Neuronal stem cell (in vitro differentiated cells): ENCODE results near the gene HOXD10.

Experiments
- DNase-seq: peaks from one replicate; pipeline ENCODE4 v3.0.0-alpha.2; 2013; ENCODE audit warnings: low spot score
- H2AFZ ChIP-seq: one replicate; pipeline ENCODE4 v1.6.1; 2013; ENCODE audit warnings: mild to moderate bottlenecking, low read length, inconsistent platforms
- H2AK5ac ChIP-seq: 2 replicates; pipeline ENCODE4 v1.6.1; 2013; ENCODE audit warnings: low read depth, mild to moderate bottlenecking, inconsistent platforms, low read length, moderate library complexity, mixed read lengths
- H2BK120ac ChIP-seq: 2 replicates; pipeline ENCODE4 v1.6.1; 2013; ENCODE audit warnings: low read depth, mild to moderate bottlenecking, inconsistent platforms, low read length, moderate library complexity, mixed read lengths
- H2BK12ac ChIP-seq: one replicate; pipeline ENCODE4 v1.6.1; 2013; ENCODE audit warnings: low read length, inconsistent platforms
- H2BK15ac ChIP-seq: 2 replicates; pipeline ENCODE4 v1.6.1; 2013; ENCODE audit warnings: mild to moderate bottlenecking, low read length, inconsistent platforms, mixed read lengths
- H2BK5ac ChIP-seq: one replicate; pipeline ENCODE4 v1.6.1; 2013; ENCODE audit warnings: inconsistent platforms, mild to moderate bottlenecking, low read length, moderate library complexity
- H3K14ac ChIP-seq: one replicate; pipeline ENCODE4 v1.6.1; 2013; ENCODE audit warnings: low read length, inconsistent platforms
- H3K18ac ChIP-seq: 2 replicates; pipeline ENCODE4 v1.6.1; 2013; ENCODE audit warnings: low read length, inconsistent platforms
- H3K23ac ChIP-seq: 2 replicates; pipeline ENCODE4 v1.6.1; 2013; ENCODE audit warnings: low read depth, mild to moderate bottlenecking, mixed read lengths, low read length, inconsistent platforms; ENCODE audit not compliant: poor library complexity
- H3K27ac ChIP-seq: replicated peaks from 3 replicates; pipeline ENCODE4 v1.5.1; 2013; ENCODE audit warnings: low read length, inconsistent platforms
- H3K27me3 ChIP-seq, 3 experiments: 2 replicates each; pipeline ENCODE4 v1.6.1; 2013; ENCODE audit warnings: low read length in 3 of 3, mild to moderate bottlenecking in 2 of 3, inconsistent platforms in 1 of 3, low read depth in 1 of 3, mixed read lengths in 1 of 3, moderate library complexity in 1 of 3; ENCODE audit not compliant: control insufficient read depth in 3 of 3, insufficient read depth in 3 of 3
- H3K36me3 ChIP-seq, 2 donors: replicated peaks in 1 of 2; 2 replicates each; pipeline ENCODE4 v1.6.1; 2013; ENCODE audit warnings: low read length in 2 of 2; ENCODE audit not compliant: control insufficient read depth in 2 of 2, insufficient read depth in 2 of 2
- H3K4ac ChIP-seq: 2 replicates; pipeline ENCODE4 v1.6.1; 2013; ENCODE audit warnings: inconsistent platforms, mild to moderate bottlenecking, low read length, moderate library complexity
- H3K4me1 ChIP-seq, 2 donors: 1 replicate in 1 of 2; 2 replicates in 1 of 2; pipeline ENCODE4 v1.6.1; 2013; ENCODE audit warnings: low read length in 2 of 2, low read depth in 1 of 2; ENCODE audit not compliant: control insufficient read depth in 2 of 2, insufficient read depth in 1 of 2
- H3K4me2 ChIP-seq: one replicate; pipeline ENCODE4 v1.6.1; 2013; ENCODE audit warnings: mild to moderate bottlenecking, low read length, inconsistent platforms; ENCODE audit not compliant: insufficient read depth, poor library complexity, severe bottlenecking
- H3K4me3 ChIP-seq, 2 donors: 2 replicates each; pipeline ENCODE4 v1.5.1; 2013; ENCODE audit warnings: low read length in 2 of 2, mild to moderate bottlenecking in 2 of 2, inconsistent platforms in 1 of 2, moderate library complexity in 1 of 2
- H3K79me1 ChIP-seq: one replicate; pipeline ENCODE4 v1.6.1; 2013; ENCODE audit warnings: low read depth, mild to moderate bottlenecking, inconsistent platforms, low read length, moderate library complexity
- H3K9ac ChIP-seq: one replicate; pipeline ENCODE4 v1.6.1; 2013; ENCODE audit warnings: mild to moderate bottlenecking, low read depth, low read length, inconsistent platforms; ENCODE audit not compliant: poor library complexity
- H3K9me3 ChIP-seq, 2 donors: replicated peaks in 1 of 2; 2 replicates each; pipeline versions ENCODE3 to v1.6.1; 2013; ENCODE audit warnings: low read length in 2 of 2, mild to moderate bottlenecking in 2 of 2, inconsistent platforms in 1 of 2, low read depth in 1 of 2, mixed read lengths in 1 of 2, moderate library complexity in 1 of 2; ENCODE audit not compliant: control insufficient read depth in 2 of 2, insufficient read depth in 1 of 2
- H4K8ac ChIP-seq: one replicate; pipeline ENCODE4 v1.6.1; 2013; ENCODE audit warnings: low read depth, mild to moderate bottlenecking, inconsistent platforms, low read length, moderate library complexity
- H4K91ac ChIP-seq: one replicate; pipeline ENCODE4 v1.6.1; 2013; ENCODE audit warnings: low read length, low read depth, mild to moderate bottlenecking, inconsistent platforms; ENCODE audit not compliant: poor library complexity
- WGBS, 2 donors: extraction: QIAGEN DNeasy Blood & Tissue Kit; methylation state at CpG; one replicate each; pipeline ENCODE4 v1.1.7; 2013; ENCODE audit warnings: missing lambda C conversion rate in 2 of 2, mixed read lengths in 1 of 2; ENCODE audit not compliant: insufficient read length in 2 of 2, insufficient replicate concordance in 1 of 2; ENCODE audit errors: extremely low coverage in 2 of 2; 5-methylcytosine and 5-hydroxymethylcytosine counted together

Gene HOXD10

DNA sequence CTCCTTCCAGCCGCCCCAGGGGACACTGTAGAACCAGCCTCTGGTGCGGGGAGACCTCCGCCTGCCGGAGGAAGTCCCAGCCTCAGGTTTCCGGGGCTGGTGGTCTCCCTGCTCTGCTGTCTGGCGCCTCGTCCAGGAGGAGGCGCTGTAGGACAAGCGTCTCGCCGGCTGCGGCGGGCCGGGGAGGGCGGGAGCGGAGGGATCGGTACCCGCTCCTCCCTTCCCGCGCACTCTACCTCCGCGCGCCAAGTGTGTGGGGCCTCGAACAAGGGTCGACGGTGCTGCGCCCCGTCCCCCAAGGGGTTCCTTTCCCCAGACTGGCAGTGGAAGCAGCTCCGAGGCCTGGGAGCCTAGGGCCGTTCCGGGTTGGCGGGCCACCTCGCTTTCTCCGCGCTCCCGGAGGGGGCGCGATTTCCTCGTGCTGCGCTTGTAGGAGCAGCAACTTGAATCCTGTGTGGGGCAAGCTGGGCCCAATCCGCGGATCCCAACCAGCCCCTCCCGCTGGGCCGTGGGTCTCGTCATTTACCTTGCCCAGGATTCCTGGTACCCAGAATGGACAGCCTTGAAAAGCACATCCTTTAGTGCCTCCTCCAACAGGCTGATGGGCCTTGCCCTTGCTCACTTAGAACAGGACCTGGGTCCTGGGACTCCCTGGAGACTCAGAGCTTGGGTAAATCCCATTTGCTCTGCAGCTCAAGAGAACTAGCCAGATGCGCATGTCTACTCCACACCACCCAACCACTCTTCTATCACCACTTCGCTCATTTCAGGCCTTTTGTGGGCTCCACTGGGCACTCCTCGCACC lies 24.1 kb downstream of the HOXD10 start:
- Histone ChIP-seq H4K8ac (no peak overlapping the region), H3K4me1 (peaks cover 0 to 2% of the 10 kb centered on the region in 2 donors), H2BK15ac (no peak overlapping the region), H3K18ac (peak overlapping the region; percentile 89), H3K23ac (peak overlapping the region; percentile 5), H3K14ac (no peak overlapping the region), H3K79me1 (no peaks in the 10 kb centered on the region), H2BK5ac (no peak overlapping the region), H3K9me3 (peaks cover 9 to 17% of the 10 kb centered on the region in 2 donors), H3K27ac (no peak overlapping the region), H4K91ac (no peak overlapping the region), H3K4me2 (peak overlapping the region; percentile 54), H3K27me3 (peaks cover 27 to 95% (median 90%) of the 10 kb centered on the region in 3 experiments), H3K4ac (no peak overlapping the region), H2BK12ac (no peak overlapping the region), H3K36me3 (no peaks in the 10 kb centered on the region), H2BK120ac (no peak overlapping the region), H2AK5ac (no peak overlapping the region), H2AFZ (peak overlapping the region; percentile 99), H3K4me3 (peak overlapping the region; percentile 50 to 79), H3K9ac (no peak overlapping the region)
- no CpG with 5 or more reads among the region's 48 CpGs for WGBS, 2 donors
- DNase-seq = peak; percentile 84

DNA sequence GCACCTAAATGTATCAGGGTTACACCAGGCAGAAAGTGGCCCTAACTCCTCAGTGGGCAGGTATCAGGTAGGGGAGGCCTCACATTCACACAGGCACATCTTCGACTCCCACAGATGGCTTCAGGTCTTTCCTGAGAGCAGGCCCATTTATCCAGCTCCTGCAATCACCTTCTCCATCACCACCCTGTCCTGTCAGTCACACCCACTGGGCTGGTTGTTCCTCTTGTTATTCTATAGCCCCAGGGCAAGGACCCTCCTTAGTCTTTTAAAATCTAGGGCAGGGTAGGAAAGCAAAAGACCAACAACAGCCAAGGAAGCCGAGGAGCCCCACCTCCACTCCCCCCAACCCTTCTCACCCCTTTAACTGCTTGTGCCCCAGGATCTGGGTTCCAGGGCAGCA lies 25.7 kb downstream of the HOXD10 start:
- Histone ChIP-seq H2BK120ac (no peak overlapping the region), H3K4me2 (no peak overlapping the region), H2AK5ac (no peak overlapping the region), H2BK5ac (no peak overlapping the region), H3K36me3 (no peaks in the 10 kb centered on the region), H3K23ac (no peak overlapping the region), H3K18ac (no peak overlapping the region), H3K4me1 (peaks cover 0 to 2% of the 10 kb centered on the region in 2 donors), H3K27me3 (peaks cover 16 to 95% (median 90%) of the 10 kb centered on the region in 3 experiments), H3K4me3 (no peak overlapping the region), H3K9me3 (peaks cover 8 to 17% of the 10 kb centered on the region in 2 donors), H3K4ac (no peak overlapping the region), H3K27ac (no peak overlapping the region), H2AFZ (no peak overlapping the region), H2BK12ac (no peak overlapping the region), H4K91ac (no peak overlapping the region), H4K8ac (no peak overlapping the region), H3K79me1 (no peaks in the 10 kb centered on the region), H2BK15ac (no peak overlapping the region), H3K14ac (no peak overlapping the region), H3K9ac (no peak overlapping the region)
- no CpG with 5 or more reads among the region's 2 CpGs for WGBS, 2 donors
- DNase-seq = no peak

DNA sequence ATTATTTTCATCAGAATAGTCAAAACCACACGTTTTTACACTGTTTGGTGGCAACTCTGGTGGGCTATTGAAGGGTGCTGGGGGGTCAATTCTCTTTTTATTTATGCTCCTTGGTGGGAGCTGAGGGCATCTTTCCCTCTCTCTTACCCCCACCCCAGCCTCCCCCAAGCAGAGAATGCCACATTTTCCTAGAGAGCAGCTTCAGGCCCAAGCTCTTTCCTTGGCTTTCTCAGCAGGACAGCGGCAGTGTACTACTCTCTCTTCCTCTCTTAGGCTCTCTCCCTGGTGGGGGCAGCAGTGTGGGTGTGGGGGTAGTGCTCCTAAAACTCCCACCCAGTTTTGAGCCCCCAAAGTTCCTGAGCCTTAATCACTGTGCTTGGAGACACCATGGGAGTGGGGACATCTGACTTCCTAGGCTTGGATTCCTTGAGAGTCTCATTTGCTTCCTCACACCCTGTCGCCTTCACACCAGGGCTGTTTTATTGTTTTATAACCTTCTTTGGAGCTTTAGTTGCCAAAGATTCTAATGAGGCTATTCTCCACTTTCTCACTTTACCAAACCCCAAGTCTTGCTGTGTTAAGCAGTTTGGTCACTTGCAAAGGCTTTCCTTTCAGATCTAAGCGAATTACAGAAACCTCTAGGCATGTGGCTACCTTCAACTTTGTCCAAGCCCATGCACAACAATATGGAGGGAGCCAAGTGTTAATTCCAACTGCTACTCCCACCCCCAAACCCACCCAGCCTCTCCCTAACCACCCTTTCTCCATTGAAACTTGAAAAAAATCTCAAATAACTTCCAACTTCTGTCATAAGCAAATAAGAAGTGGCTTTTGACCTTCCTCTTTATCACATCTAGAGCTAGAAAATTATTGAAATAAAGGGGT lies 28.7 kb downstream of the HOXD10 start:
- no peak overlapping the region for H3K18ac ChIP-seq
- no peak overlapping the region for H2BK5ac ChIP-seq
- no peak overlapping the region for H4K91ac ChIP-seq
- H4K8ac ChIP-seq = no peak overlapping the region
- no peak overlapping the region for H3K27ac ChIP-seq
- H2AK5ac ChIP-seq = no peak overlapping the region
- H3K23ac ChIP-seq = no peak overlapping the region
- no CpG with 5 or more reads among the region's 4 CpGs for WGBS, 2 donors
- H3K79me1 ChIP-seq = no peaks in the 10 kb centered on the region
- no peak overlapping the region for H2AFZ ChIP-seq
- peaks cover 0 to 8% of the 10 kb centered on the region in 2 donors for H3K9me3 ChIP-seq
- no peak overlapping the region for H2BK120ac ChIP-seq
- no peak overlapping the region for H3K4me2 ChIP-seq
- H3K27me3 ChIP-seq = peaks cover 31 to 95% (median 91%) of the 10 kb centered on the region in 3 experiments
- no peak overlapping the region for H2BK12ac ChIP-seq
- no peak overlapping the region for H2BK15ac ChIP-seq
- DNase-seq = no peak
- H3K9ac ChIP-seq = no peak overlapping the region
- H3K4ac ChIP-seq = no peak overlapping the region
- no peaks in the 10 kb centered on the region for H3K36me3 ChIP-seq
- H3K4me3 ChIP-seq = no peak overlapping the region
- peaks cover 0 to 2% of the 10 kb centered on the region in 2 donors for H3K4me1 ChIP-seq
- no peak overlapping the region for H3K14ac ChIP-seq

DNA sequence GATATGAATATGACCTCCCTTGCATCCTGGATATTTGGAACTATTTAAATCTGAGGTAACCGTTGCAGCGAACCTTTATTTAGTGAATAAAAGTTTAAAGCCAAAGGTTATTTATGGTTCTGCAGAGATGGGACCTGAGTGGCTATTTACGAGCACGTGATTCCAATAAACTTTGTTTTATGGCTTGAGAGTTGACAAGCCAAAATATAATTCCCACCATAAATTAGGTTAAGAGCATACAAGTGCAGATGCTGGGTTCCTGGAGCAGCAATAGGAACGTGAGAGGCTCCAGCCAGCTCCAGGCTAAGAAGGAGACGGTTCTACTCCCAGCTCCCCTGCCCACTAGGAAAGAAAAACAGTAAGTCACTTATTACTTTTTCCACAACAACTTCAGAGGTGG lies 29.5 kb downstream of the HOXD10 start:
- no peak overlapping the region for H2BK12ac ChIP-seq
- no peak overlapping the region for H2AK5ac ChIP-seq
- no peak overlapping the region for H4K8ac ChIP-seq
- no peak overlapping the region for H2AFZ ChIP-seq
- no peak overlapping the region for H3K4me2 ChIP-seq
- H2BK5ac ChIP-seq = no peak overlapping the region
- H3K79me1 ChIP-seq = no peaks in the 10 kb centered on the region
- no peak overlapping the region for H3K14ac ChIP-seq
- no peak overlapping the region for H3K23ac ChIP-seq
- H3K27me3 ChIP-seq = peaks cover 37 to 97% (median 93%) of the 10 kb centered on the region in 3 experiments
- no peak overlapping the region for H3K27ac ChIP-seq
- no peak overlapping the region for H2BK120ac ChIP-seq
- WGBS, 2 donors = no CpG with 5 or more reads among the region's 6 CpGs
- DNase-seq = no peak
- H3K9me3 ChIP-seq = peaks cover 0 to 9% of the 10 kb centered on the region in 2 donors
- H3K9ac ChIP-seq = no peak overlapping the region
- H3K36me3 ChIP-seq = no peaks in the 10 kb centered on the region
- H3K4ac ChIP-seq = no peak overlapping the region
- no peak overlapping the region for H2BK15ac ChIP-seq
- no peak overlapping the region for H4K91ac ChIP-seq
- H3K4me3 ChIP-seq = no peak overlapping the region
- H3K4me1 ChIP-seq = no peaks in the 10 kb centered on the region
- no peak overlapping the region for H3K18ac ChIP-seq
